K562 (cell line): ENCODE measurements around the gene TTLL10. TPM values are rescaled to one million over a fixed set of nuclear protein-coding genes. Genes with fewer than 3 reads are reported as not detected.

Source experiments
- ATAC-seq: fragments of 200-7000 bp; cut with Tn5 transposase; 3 replicates; pipeline ENCODE4 v1.9.1; 2020; ENCODE audit warnings: moderate library complexity
- BruUV-seq: library from RNA; stranded (reverse); fragments of 400-500 nt; replicated peaks from 2 replicates; lab custom pipeline; 2021; lab: Mats Ljungman, UMichigan
- CTCF ChIA-PET: fragments of 300-600 bp; formaldehyde crosslinking; extraction: SDS; loops from one replicate; lab custom pipeline; 2021; ENCODE audit warnings: low intra/inter-chr PET ratio; lab: Yijun Ruan, JAX
- POLR2A ChIA-PET: fragments of 300-600, 350-650 bp; sonication (Branson Sonifier 250); formaldehyde crosslinking; extraction: SDS; loops from one replicate; lab custom pipeline; 2021; ENCODE audit warnings: antibody characterized with exemption, inconsistent platforms; lab: Yijun Ruan, JAX
- DNase-seq, 4 experiments: peaks; one replicate each; pipeline versions ENCODE4 v3.0.0 to v3.0.0-alpha.2; 2011 to 2018; ENCODE audit warnings: low spot score in 3 of 4, mixed read lengths in 3 of 4; ENCODE audit errors: extremely low read depth in 1 of 4
- FAIRE-seq: peaks from 2 replicates; lab custom pipeline; 2011; peaks lifted over from hg19 to GRCh38; lab: Jason Lieb, UNC
- H2AFZ ChIP-seq: 2 replicates; pipeline ENCODE4 v1.6.0; 2011; ENCODE audit warnings: low read depth, low read length, control low read depth, inconsistent platforms
- H3K27ac ChIP-seq: fragments of 200-600 bp; 3 replicates; pipeline ENCODE4 v1.8.0; 2011; ENCODE audit warnings: low read depth, mild to moderate bottlenecking, control low read depth, inconsistent platforms, low read length, moderate library complexity, mixed read lengths; ENCODE audit errors: extremely low read depth
- H3K27me3 ChIP-seq, 2 experiments: fragments of 300-600 bp in 1 of 2; 2 replicates in 1 of 2; 3 replicates in 1 of 2; pipeline versions ENCODE4 v1.6.0 to v1.8.0; 2011; ENCODE audit warnings: inconsistent platforms in 2 of 2, low read length in 2 of 2, mild to moderate bottlenecking in 1 of 2, mixed read lengths in 1 of 2, moderate library complexity in 1 of 2; ENCODE audit not compliant: control insufficient read depth in 2 of 2, insufficient read depth in 2 of 2
- H3K36me3 ChIP-seq: fragments of 300-600 bp; 3 replicates; pipeline ENCODE4 v1.8.0; 2011; ENCODE audit warnings: mild to moderate bottlenecking, low read length, inconsistent platforms; ENCODE audit not compliant: control insufficient read depth, insufficient read depth
- H3K4me1 ChIP-seq, 2 experiments: fragments of 200-600 bp in 1 of 2; replicated peaks in 1 of 2; 2 replicates in 1 of 2; 3 replicates in 1 of 2; pipeline versions ENCODE4 v1.5.1 to v1.8.0; 2011; ENCODE audit warnings: inconsistent platforms in 2 of 2, low read length in 2 of 2, mild to moderate bottlenecking in 1 of 2, mixed read lengths in 1 of 2, moderate library complexity in 1 of 2; ENCODE audit not compliant: control insufficient read depth in 2 of 2, insufficient read depth in 2 of 2
- H3K4me2 ChIP-seq: 2 replicates; pipeline ENCODE4 v1.6.1; 2011; ENCODE audit warnings: low read length, control low read depth, inconsistent platforms, mixed read lengths; ENCODE audit not compliant: insufficient read depth
- H3K4me3 ChIP-seq: fragments of 200-600 bp; sonication (generic), shearing (Covaris generic); 2 replicates; pipeline ENCODE4 v1.5.1; 2016; ENCODE audit warnings: control low read depth, inconsistent platforms
- H3K79me2 ChIP-seq: fragments of 200-600 bp; 3 replicates; pipeline ENCODE4 v1.8.0; 2011; ENCODE audit warnings: low read length, inconsistent platforms; ENCODE audit not compliant: control insufficient read depth, insufficient read depth
- H3K9ac ChIP-seq, 2 experiments: 2 replicates each; pipeline versions ENCODE4 v1.6.0 to v1.6.1; 2011; ENCODE audit warnings: low read depth in 2 of 2, low read length in 2 of 2, control low read depth in 1 of 2, inconsistent platforms in 1 of 2, mild to moderate bottlenecking in 1 of 2, mixed read lengths in 1 of 2; ENCODE audit not compliant: insufficient read depth in 1 of 2
- H3K9me1 ChIP-seq: one replicate; pipeline ENCODE4 v1.6.0; 2011; ENCODE audit warnings: inconsistent platforms, mild to moderate bottlenecking, low read length, moderate library complexity; ENCODE audit not compliant: control insufficient read depth, insufficient read depth
- H3K9me3 ChIP-seq: replicated peaks from 2 replicates; pipeline ENCODE4 v1.5.1; 2011; ENCODE audit warnings: low read depth, low read length, inconsistent platforms; ENCODE audit not compliant: control insufficient read depth, insufficient read depth
- H4K20me1 ChIP-seq: replicated peaks from 2 replicates; pipeline ENCODE4 v1.6.1; 2011; ENCODE audit warnings: low read length, inconsistent platforms, mixed read lengths; ENCODE audit not compliant: control insufficient read depth, insufficient read depth
- FOS ChIP-seq: IDR thresholded peaks from 3 replicates; pipeline ENCODE4 v1.6.1; 2011; ENCODE audit not compliant: insufficient read length; ENCODE audit errors: extremely low read depth
- XRCC5 ChIP-seq: fragments of 200-400 bp; formaldehyde crosslinking; IDR thresholded peaks from 2 replicates; pipeline ENCODE4 v1.6.1; 2017; ENCODE audit warnings: low read depth, mild to moderate bottlenecking, low read length
- ZBTB7A ChIP-seq: IDR thresholded peaks from 2 replicates; pipeline ENCODE4 v1.6.1; 2011; ENCODE audit warnings: low read depth, mild to moderate bottlenecking, low read length, moderate library complexity, borderline replicate concordance; ENCODE audit not compliant: control insufficient read depth
- ZNF785 ChIP-seq: fragments of 250-450 bp; sonication (Bioruptor Pico); IDR thresholded peaks from 2 replicates; pipeline ENCODE4 v1.4.0; 2020; ENCODE audit warnings: mild to moderate bottlenecking
- WGBS: fragments of 100-300 bp; shearing (Covaris generic); methylation state at CpG from one replicate; pipeline ENCODE4 v1.1.6; 2016; ENCODE audit warnings: low coverage, mixed read lengths; ENCODE audit not compliant: insufficient coverage; ENCODE audit errors: missing lambda C conversion rate; 5-methylcytosine and 5-hydroxymethylcytosine counted together
- in situ Hi-C: fragments of 300-500 bp; cut with MboI; formaldehyde crosslinking; loops from 4 replicates; pipeline ENCODE4 v1.15.0; 2018; ENCODE audit warnings: inconsistent platforms, mixed read lengths
- intact Hi-C: fragments of 100-400 bp; cut with micrococcal nuclease; formaldehyde crosslinking; loops from 2 replicates; pipeline ENCODE4 v1.14.2; 2022
- polyA plus RNA-seq, 8 experiments: library from polyadenylated mRNA; depleted of rRNA in 4 of 8; stranded (reverse) in 5 of 8; unstranded in 3 of 8; fragments of >200 nt; fragmentation: Nextera tagmentation in 2 of 8; fragmentation: Illumina TruSeq in 1 of 8; extraction: Ambion mirVana in 2 of 8; extraction: Trizol in 1 of 8; gene quantifications; 2 replicates each; pipeline versions ENCODE4 v1.2.1 to v1.2.3, GENCODE V29; 2011 to 2014; ENCODE audit warnings: inconsistent platforms in 1 of 8, missing spikeins in 1 of 8
- total RNA-seq, 7 experiments: library from RNA; depleted of rRNA in 6 of 7; stranded (reverse); fragments of >200 nt in 6 of 7; fragmentation: Illumina TruSeq in 2 of 7; extraction: Trizol in 2 of 7; gene quantifications; 2 replicates each; pipeline versions ENCODE4 v1.2.1 to v1.2.3, GENCODE V29; 2011 to 2021; ENCODE audit warnings: low replicate concordance in 1 of 7
- TF ChIP-seq, protein P1 (sequence below): sonication (generic); formaldehyde crosslinking; IDR thresholded peaks from 2 replicates; pipeline ENCODE4 v1.8.1; 2023; ENCODE audit warnings: mild to moderate bottlenecking, missing genetic modification reagents
- TF ChIP-seq, protein P2 (sequence below): fragments of 450-650 bp; IDR thresholded peaks from 2 replicates; pipeline ENCODE4 v1.6.1; 2018; ENCODE audit not compliant: partially characterized antibody
- TF ChIP-seq, protein P3 (sequence below): fragments of 450-650 bp; formaldehyde crosslinking; conservative IDR thresholded peaks from 2 replicates; pipeline ENCODE4 v1.4.0; 2022; ENCODE audit warnings: mild to moderate bottlenecking, missing genetic modification characterization
- TF ChIP-seq, protein P4 (sequence below): fragments of 450-650 bp; IDR thresholded peaks from 2 replicates; pipeline ENCODE4 v1.6.1; 2017; ENCODE audit warnings: mild to moderate bottlenecking, moderate library complexity

Gene TTLL10
- total and polyA plus RNA-seq, 9 of the 15 experiments (the other 6 are each of a cell fraction or from before 2014, with no cell fraction given), result not detected

DNA sequence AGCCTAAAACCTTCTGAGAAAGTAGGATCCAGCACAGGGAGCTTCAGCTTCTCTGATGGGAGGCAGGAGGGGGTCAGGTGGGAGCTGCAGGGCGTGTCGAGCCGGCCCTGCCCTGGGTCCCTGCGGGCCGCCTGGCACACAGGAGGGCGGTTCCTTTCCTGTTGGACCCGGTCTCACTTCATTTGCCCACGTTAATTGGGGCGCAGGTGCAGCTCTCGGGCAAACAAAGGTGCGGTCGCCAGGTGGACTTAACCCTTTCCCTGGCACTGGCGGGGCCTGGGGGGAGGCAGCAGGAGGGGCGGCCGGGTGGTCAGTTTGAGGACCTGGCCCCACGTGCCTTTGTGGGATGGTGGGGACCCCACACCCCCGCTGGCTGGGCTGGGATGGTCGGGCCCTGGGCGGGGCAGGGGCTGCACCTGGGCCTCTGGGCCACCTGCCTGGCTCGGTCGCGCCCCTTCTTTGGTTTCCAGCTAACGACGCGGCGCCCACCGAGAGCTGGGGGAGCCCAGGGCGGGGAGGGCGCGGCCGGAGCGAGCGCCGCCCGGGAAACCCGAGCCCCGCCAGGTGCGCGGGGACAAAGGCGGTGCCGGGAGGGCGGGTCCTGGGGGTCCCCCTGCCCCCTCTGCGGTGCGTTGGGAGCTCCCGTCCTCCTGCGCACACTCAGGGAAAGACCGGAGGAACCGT lies 37.0 kb upstream of the TTLL10 start:
- ATAC-seq (no peak), FAIRE-seq (no peak), DNase-seq (peak in 2 of 4 experiments; percentile 56 to 59)
- no peak overlapping the region for H2AFZ ChIP-seq
- ChIA-PET POLR2A (no interaction called here), CTCF (no interaction called here)
- peaks cover 16 to 78% of the 10 kb centered on the region in 2 experiments for H3K4me1 ChIP-seq
- H4K20me1 ChIP-seq, result no peaks in the 10 kb centered on the region
- H3K27ac ChIP-seq, result no peak overlapping the region
- in situ Hi-C loops, result no loop called here
- WGBS, result 67% methylated on average over 15 of the region's 48 CpGs
- H3K27me3 ChIP-seq, result no peaks in the 10 kb centered on the region
- no peak overlapping the region for H3K4me2 ChIP-seq
- no peak overlapping the region for H3K9ac ChIP-seq
- H3K9me3 ChIP-seq, result no peaks in the 10 kb centered on the region
- no TSS peak for BruUV-seq
- no peaks in the 10 kb centered on the region for H3K79me2 ChIP-seq
- intact Hi-C loops, result no loop called here
- no peaks in the 10 kb centered on the region for H3K36me3 ChIP-seq
- TF ChIP-seq, protein P1, sequence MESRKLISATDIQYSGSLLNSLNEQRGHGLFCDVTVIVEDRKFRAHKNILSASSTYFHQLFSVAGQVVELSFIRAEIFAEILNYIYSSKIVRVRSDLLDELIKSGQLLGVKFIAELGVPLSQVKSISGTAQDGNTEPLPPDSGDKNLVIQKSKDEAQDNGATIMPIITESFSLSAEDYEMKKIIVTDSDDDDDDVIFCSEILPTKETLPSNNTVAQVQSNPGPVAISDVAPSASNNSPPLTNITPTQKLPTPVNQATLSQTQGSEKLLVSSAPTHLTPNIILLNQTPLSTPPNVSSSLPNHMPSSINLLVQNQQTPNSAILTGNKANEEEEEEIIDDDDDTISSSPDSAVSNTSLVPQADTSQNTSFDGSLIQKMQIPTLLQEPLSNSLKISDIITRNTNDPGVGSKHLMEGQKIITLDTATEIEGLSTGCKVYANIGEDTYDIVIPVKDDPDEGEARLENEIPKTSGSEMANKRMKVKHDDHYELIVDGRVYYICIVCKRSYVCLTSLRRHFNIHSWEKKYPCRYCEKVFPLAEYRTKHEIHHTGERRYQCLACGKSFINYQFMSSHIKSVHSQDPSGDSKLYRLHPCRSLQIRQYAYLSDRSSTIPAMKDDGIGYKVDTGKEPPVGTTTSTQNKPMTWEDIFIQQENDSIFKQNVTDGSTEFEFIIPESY (CRISPR knock-in tag), result peak; percentile 83
- TF ChIP-seq XRCC5, result no peak
- TF ChIP-seq, protein P2, sequence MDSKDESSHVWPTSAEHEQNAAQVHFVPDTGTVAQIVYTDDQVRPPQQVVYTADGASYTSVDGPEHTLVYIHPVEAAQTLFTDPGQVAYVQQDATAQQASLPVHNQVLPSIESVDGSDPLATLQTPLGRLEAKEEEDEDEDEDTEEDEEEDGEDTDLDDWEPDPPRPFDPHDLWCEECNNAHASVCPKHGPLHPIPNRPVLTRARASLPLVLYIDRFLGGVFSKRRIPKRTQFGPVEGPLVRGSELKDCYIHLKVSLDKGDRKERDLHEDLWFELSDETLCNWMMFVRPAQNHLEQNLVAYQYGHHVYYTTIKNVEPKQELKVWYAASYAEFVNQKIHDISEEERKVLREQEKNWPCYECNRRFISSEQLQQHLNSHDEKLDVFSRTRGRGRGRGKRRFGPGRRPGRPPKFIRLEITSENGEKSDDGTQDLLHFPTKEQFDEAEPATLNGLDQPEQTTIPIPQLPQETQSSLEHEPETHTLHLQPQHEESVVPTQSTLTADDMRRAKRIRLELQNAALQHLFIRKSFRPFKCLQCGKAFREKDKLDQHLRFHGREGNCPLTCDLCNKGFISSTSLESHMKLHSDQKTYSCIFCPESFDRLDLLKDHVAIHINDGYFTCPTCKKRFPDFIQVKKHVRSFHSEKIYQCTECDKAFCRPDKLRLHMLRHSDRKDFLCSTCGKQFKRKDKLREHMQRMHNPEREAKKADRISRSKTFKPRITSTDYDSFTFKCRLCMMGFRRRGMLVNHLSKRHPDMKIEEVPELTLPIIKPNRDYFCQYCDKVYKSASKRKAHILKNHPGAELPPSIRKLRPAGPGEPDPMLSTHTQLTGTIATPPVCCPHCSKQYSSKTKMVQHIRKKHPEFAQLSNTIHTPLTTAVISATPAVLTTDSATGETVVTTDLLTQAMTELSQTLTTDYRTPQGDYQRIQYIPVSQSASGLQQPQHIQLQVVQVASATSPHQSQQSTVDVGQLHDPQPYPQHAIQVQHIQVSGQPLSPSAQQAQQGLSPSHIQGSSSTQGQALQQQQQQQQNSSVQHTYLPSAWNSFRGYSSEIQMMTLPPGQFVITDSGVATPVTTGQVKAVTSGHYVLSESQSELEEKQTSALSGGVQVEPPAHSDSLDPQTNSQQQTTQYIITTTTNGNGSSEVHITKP, result peak; percentile 79
- no peak for TF ChIP-seq FOS
- TF ChIP-seq, protein P3, sequence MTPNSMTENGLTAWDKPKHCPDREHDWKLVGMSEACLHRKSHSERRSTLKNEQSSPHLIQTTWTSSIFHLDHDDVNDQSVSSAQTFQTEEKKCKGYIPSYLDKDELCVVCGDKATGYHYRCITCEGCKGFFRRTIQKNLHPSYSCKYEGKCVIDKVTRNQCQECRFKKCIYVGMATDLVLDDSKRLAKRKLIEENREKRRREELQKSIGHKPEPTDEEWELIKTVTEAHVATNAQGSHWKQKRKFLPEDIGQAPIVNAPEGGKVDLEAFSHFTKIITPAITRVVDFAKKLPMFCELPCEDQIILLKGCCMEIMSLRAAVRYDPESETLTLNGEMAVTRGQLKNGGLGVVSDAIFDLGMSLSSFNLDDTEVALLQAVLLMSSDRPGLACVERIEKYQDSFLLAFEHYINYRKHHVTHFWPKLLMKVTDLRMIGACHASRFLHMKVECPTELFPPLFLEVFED (CRISPR knock-in tag), result no peak
- no peak for TF ChIP-seq ZNF785
- peak; percentile 35; the same call in 1 of the 2 replicates for TF ChIP-seq ZBTB7A
- TF ChIP-seq, protein P4, sequence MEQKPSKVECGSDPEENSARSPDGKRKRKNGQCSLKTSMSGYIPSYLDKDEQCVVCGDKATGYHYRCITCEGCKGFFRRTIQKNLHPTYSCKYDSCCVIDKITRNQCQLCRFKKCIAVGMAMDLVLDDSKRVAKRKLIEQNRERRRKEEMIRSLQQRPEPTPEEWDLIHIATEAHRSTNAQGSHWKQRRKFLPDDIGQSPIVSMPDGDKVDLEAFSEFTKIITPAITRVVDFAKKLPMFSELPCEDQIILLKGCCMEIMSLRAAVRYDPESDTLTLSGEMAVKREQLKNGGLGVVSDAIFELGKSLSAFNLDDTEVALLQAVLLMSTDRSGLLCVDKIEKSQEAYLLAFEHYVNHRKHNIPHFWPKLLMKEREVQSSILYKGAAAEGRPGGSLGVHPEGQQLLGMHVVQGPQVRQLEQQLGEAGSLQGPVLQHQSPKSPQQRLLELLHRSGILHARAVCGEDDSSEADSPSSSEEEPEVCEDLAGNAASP, result no peak
- no peak overlapping the region for H3K4me3 ChIP-seq
- H3K9me1 ChIP-seq, result no peaks in the 10 kb centered on the region
